Prostate gland (tissue), 2 donors: Measurements from ENCODE around the gene PRND. TPM values are rescaled to one million over a fixed set of nuclear protein-coding genes. Genes with fewer than 3 reads are reported as not detected.

Source experiments
- DNase-seq: peaks from one replicate; pipeline ENCODE4 v3.0.0-alpha.2; 2019; ENCODE audit warnings: low spot score
- H3K27ac ChIP-seq, 2 donors: fragments of 200-600 bp; sonication (generic); 2 replicates each; pipeline ENCODE4 v1.5.1; 2017 to 2019
- H3K27me3 ChIP-seq: fragments of 200-600 bp; sonication (generic); replicated peaks from 2 replicates; pipeline ENCODE4 v1.5.1; 2019; ENCODE audit not compliant: insufficient read depth
- H3K36me3 ChIP-seq, 2 donors: fragments of 200-600 bp; sonication (generic); 1 replicate in 1 of 2; 2 replicates in 1 of 2; pipeline versions ENCODE4 v1.5.1 to v1.8.1; 2017 to 2019
- H3K4me1 ChIP-seq: fragments of 200-600 bp; sonication (generic); replicated peaks from 2 replicates; pipeline ENCODE4 v1.5.1; 2019
- H3K4me3 ChIP-seq, 2 donors: fragments of 200-600 bp; sonication (generic); 2 replicates each; pipeline ENCODE4 v1.5.1; 2017 to 2019
- H3K9me3 ChIP-seq: fragments of 200-600 bp; sonication (generic); 2 replicates; pipeline ENCODE4 v1.5.1; 2017
- POLR2A ChIP-seq: fragments of 450-650 bp; IDR thresholded peaks from one replicate; pipeline ENCODE4 v1.6.1; 2016; ENCODE audit warnings: antibody characterized with exemption, mild to moderate bottlenecking
- POLR2AphosphoS5 ChIP-seq: sonication (generic); formaldehyde crosslinking; IDR thresholded peaks from one replicate; pipeline ENCODE4 v1.6.1; 2017; ENCODE audit warnings: antibody characterized with exemption
- WGBS: methylation state at CpG from one replicate; pipeline ENCODE4 v1.1.5; 2018; 5-methylcytosine and 5-hydroxymethylcytosine counted together
- intact Hi-C: fragments of 100-400 bp; cut with DNase I; formaldehyde crosslinking; loops from one replicate; pipeline ENCODE4 v1.14.2; 2022
- total RNA-seq, 2 donors: library from RNA; depleted of rRNA; stranded (reverse); fragments of >200 nt; gene quantifications; one replicate each; pipeline ENCODE4 v1.1.0, GENCODE V29; 2016
- TF ChIP-seq, protein P1 (sequence below), 4 experiments: fragments of 200-600 bp in 2 of 4; fragments of 450-650 bp in 2 of 4; sonication (generic) in 2 of 4; IDR thresholded peaks; 1 replicate in 3 of 4; 2 replicates in 1 of 4; pipeline ENCODE4 v1.5.1; 2016 to 2019; ENCODE audit warnings: antibody characterized with exemption in 4 of 4, mild to moderate bottlenecking in 2 of 4, moderate library complexity in 2 of 4

Gene PRND
- total RNA-seq, 2 donors from 2014 or later = 589 TPM; not detected in 1

DNA sequence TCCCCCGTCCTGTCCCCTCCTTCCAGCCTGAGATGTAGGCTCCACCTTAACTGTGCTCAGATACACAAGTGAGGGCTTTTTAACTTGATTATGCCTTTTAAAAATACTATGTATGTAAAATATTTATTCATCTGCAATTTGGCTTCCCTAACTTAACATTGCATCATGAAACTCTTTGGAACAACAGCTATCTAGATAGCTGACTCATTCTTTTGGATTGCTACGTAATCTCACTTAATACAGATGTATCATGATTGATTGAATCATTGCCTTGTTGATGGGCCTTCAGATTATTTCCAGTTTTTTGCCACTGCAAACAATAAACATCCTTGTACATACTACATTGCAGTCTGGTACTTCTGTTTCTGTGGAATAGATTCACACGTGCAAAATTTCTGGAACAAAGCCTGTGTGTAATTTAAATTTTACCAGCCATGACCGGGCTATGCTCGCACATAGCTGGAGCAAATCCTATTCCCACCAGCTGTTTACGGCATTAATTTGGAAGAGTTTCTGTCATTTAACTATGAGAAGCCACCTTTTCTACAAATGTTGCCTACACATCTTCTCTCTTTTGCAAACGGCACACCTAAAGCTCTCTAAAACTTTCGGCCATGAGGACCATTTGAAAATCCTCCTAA lies 6.5 kb downstream of the PRND start:
- Histone ChIP-seq H3K27ac (no peak overlapping the region), H3K4me3 (no peak overlapping the region), H3K9me3 (no peaks in the 10 kb centered on the region), H3K4me1 (no peaks in the 10 kb centered on the region), H3K27me3 (no peaks in the 10 kb centered on the region), H3K36me3 (no peaks in the 10 kb centered on the region)
- DNase-seq = no peak
- 68% methylated on average over 8 of the region's 8 CpGs for WGBS
- intact Hi-C loops = no loop called here
- TF ChIP-seq POLR2AphosphoS5 (no peak), POLR2A (no peak)
- TF ChIP-seq, protein P1, sequence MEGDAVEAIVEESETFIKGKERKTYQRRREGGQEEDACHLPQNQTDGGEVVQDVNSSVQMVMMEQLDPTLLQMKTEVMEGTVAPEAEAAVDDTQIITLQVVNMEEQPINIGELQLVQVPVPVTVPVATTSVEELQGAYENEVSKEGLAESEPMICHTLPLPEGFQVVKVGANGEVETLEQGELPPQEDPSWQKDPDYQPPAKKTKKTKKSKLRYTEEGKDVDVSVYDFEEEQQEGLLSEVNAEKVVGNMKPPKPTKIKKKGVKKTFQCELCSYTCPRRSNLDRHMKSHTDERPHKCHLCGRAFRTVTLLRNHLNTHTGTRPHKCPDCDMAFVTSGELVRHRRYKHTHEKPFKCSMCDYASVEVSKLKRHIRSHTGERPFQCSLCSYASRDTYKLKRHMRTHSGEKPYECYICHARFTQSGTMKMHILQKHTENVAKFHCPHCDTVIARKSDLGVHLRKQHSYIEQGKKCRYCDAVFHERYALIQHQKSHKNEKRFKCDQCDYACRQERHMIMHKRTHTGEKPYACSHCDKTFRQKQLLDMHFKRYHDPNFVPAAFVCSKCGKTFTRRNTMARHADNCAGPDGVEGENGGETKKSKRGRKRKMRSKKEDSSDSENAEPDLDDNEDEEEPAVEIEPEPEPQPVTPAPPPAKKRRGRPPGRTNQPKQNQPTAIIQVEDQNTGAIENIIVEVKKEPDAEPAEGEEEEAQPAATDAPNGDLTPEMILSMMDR (IDR thresholded peaks at IDR 0.05) = no peak

GRCh38 chr20:4729265-4729664 lies 7.6 kb downstream of the PRND start:
- Histone ChIP-seq H3K9me3 (no peaks in the 10 kb centered on the region), H3K27ac (no peak overlapping the region), H3K4me1 (no peaks in the 10 kb centered on the region), H3K4me3 (no peak overlapping the region), H3K27me3 (no peaks in the 10 kb centered on the region), H3K36me3 (no peaks in the 10 kb centered on the region)
- no peak for DNase-seq
- TF ChIP-seq POLR2A = no peak
- TF ChIP-seq POLR2AphosphoS5 = no peak
- TF ChIP-seq, protein P1 (IDR thresholded peaks at IDR 0.05) = no peak
- WGBS = 85% methylated on average over 5 of the region's 5 CpGs
- intact Hi-C loops = no loop called here

DNA sequence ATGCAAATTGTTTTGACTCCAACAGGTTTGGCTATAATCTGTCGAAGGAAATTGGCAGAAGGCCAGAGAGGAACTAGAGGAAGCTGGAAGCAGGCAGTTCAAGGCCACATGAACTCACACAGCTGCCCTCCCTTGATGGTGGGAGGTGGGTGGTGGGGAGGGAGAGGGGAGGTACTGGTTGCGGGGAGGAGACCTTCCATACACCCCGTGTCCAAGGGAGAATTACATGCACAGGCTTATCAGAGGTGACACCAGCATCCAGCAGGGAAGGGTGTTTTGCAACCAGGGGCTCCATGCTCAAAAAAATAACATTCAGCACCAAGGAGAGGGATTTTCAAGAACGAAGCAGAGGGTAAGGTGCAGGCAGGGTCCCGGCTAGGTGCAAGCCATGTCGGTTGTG lies 9.1 kb downstream of the PRND start:
- WGBS = 11% methylated on average over 6 of the region's 6 CpGs
- H3K27me3 ChIP-seq = no peaks in the 10 kb centered on the region
- no peaks in the 10 kb centered on the region for H3K9me3 ChIP-seq
- TF ChIP-seq POLR2AphosphoS5 (no peak), POLR2A (no peak)
- TF ChIP-seq, protein P1 (IDR thresholded peaks at IDR 0.05) = no peak
- no peak for DNase-seq
- H3K36me3 ChIP-seq = no peaks in the 10 kb centered on the region
- H3K4me1 ChIP-seq = no peaks in the 10 kb centered on the region
- H3K4me3 ChIP-seq = no peak overlapping the region
- no peak overlapping the region for H3K27ac ChIP-seq
- intact Hi-C loops = no loop called here

GRCh38 chr20:4736875-4737274 lies 15.2 kb downstream of the PRND start:
- Histone ChIP-seq H3K27me3 (no peaks in the 10 kb centered on the region), H3K4me1 (no peaks in the 10 kb centered on the region), H3K4me3 (no peak overlapping the region), H3K36me3 (no peaks in the 10 kb centered on the region), H3K9me3 (no peaks in the 10 kb centered on the region), H3K27ac (no peak overlapping the region)
- no peak for TF ChIP-seq POLR2AphosphoS5
- no peak for TF ChIP-seq POLR2A
- TF ChIP-seq, protein P1 (IDR thresholded peaks at IDR 0.05) = no peak
- DNase-seq = no peak
- intact Hi-C loops = no loop called here
- WGBS = 69% methylated on average over 3 of the region's 3 CpGs
